Activated naive CD4-positive, alpha-beta T cell treated with anti-CD3 and anti-CD28 coated beads for 36 hours (primary cell): ENCODE data around the gene CAMK1. TPM values are rescaled to one million over a fixed set of nuclear protein-coding genes. Genes with fewer than 3 reads are reported as not detected.
"Not testable (repeated sequence)": the region's sequence is repeated elsewhere in the genome, so short reads cannot be mapped to it uniquely, and the experiment has no call there.

ENCODE experiments used
- CTCF ChIA-PET: fragments of 350-600 bp; sonication (Branson Sonifier 250); formaldehyde crosslinking; loops from one replicate; lab custom pipeline; 2021; ENCODE audit warnings: antibody characterized with exemption; lab: Charles Lee
- DNase-seq: peaks from one replicate; pipeline ENCODE4 v3.0.0-alpha.2; 2020
- H3K27ac Mint-ChIP-seq: one replicate; pipeline ENCODE4 v1.8.0; 2021; ENCODE audit warnings: mild to moderate bottlenecking, mixed read lengths
- H3K27me3 Mint-ChIP-seq: one replicate; pipeline ENCODE4 v1.8.0; 2021; ENCODE audit warnings: low read depth, mixed read lengths
- H3K36me3 Mint-ChIP-seq: one replicate; pipeline ENCODE4 v1.8.0; 2021; ENCODE audit warnings: low read depth, mixed read lengths
- H3K4me1 Mint-ChIP-seq: one replicate; pipeline ENCODE4 v1.8.0; 2021; ENCODE audit warnings: low read depth, mixed read lengths
- H3K4me3 Mint-ChIP-seq: one replicate; pipeline ENCODE4 v1.8.0; 2021; ENCODE audit warnings: mild to moderate bottlenecking, moderate library complexity, mixed read lengths
- H3K9me3 Mint-ChIP-seq: one replicate; pipeline ENCODE4 v1.8.0; 2021; ENCODE audit warnings: mixed read lengths
- intact Hi-C: fragments of 100-400 bp; cut with micrococcal nuclease; formaldehyde crosslinking; loops from one replicate; pipeline ENCODE4 v1.15.1; 2023
- total RNA-seq, 2 experiments: library from RNA; stranded (reverse); gene quantifications; one replicate each; pipeline ENCODE4 v1.2.3, GENCODE V29; 2021

Gene CAMK1
- total RNA-seq, 2 experiments from 2014 or later, result 18.9 to 19.5 TPM

DNA sequence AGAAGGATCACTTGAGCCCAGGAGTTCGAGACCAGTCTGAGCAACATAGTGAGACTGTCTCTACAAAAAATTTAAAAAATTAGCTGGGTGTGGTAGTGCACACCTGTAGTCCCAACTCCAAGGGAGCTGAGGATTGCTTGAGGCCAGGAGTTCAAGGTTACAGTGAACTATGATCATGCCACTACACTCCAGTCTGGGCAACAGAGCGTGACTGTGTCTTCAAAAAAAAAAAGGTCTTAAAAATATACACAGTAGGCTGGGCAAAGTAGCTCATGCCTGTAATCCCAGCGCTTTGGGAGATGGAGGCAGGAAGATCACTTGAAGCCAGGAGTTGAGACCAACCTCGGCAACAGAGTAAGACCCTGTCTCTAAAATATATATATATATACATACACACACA is 11.2 kb upstream of the CAMK1 start:
- Mint-ChIP-seq H3K4me1 (peaks cover 56% of the 10 kb centered on the region), H3K27ac (peak overlapping the region; percentile 91), H3K36me3 (peaks cover 33% of the 10 kb centered on the region), H3K4me3 (no peak overlapping the region), H3K9me3 (no peaks in the 10 kb centered on the region), H3K27me3 (no peaks in the 10 kb centered on the region)
- intact Hi-C loops, result no loop called here
- CTCF ChIA-PET, result interaction anchor here (1.0 to 1.5 kb wide), 3 partner anchors 10 to 152 kb away, joined by 3 to 7 read pairs (median 4); partner anchors contain the start of gene ARPC4
- no peak for DNase-seq

DNA sequence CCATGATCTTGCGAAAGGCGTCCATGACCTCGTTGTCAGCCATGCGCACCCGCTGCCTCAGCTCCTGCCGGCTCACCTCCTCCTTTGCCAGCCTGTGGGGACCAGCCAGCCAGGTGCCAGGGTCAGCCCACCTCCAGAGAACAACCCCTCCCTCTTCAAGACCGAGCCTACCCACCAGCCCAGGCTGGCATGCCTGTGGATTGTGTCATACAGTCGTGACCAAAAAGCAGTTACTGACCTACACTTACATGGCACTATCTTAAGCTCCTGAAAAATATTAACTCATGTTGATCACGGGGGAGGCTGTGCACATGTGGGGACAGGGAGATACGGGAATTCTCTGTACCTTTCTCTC is 10.7 kb upstream of the CAMK1 start:
- Mint-ChIP-seq H3K27ac (peak overlapping the region; percentile 91), H3K9me3 (no peaks in the 10 kb centered on the region), H3K4me1 (peaks cover 56% of the 10 kb centered on the region), H3K4me3 (no peak overlapping the region), H3K27me3 (no peaks in the 10 kb centered on the region), H3K36me3 (peaks cover 30% of the 10 kb centered on the region)
- intact Hi-C loops, result no loop called here
- CTCF ChIA-PET, result interaction anchor here (1.0 to 1.5 kb wide), 3 partner anchors 11 to 152 kb away, joined by 3 to 7 read pairs (median 4); partner anchors contain the start of gene ARPC4
- no peak for DNase-seq

DNA sequence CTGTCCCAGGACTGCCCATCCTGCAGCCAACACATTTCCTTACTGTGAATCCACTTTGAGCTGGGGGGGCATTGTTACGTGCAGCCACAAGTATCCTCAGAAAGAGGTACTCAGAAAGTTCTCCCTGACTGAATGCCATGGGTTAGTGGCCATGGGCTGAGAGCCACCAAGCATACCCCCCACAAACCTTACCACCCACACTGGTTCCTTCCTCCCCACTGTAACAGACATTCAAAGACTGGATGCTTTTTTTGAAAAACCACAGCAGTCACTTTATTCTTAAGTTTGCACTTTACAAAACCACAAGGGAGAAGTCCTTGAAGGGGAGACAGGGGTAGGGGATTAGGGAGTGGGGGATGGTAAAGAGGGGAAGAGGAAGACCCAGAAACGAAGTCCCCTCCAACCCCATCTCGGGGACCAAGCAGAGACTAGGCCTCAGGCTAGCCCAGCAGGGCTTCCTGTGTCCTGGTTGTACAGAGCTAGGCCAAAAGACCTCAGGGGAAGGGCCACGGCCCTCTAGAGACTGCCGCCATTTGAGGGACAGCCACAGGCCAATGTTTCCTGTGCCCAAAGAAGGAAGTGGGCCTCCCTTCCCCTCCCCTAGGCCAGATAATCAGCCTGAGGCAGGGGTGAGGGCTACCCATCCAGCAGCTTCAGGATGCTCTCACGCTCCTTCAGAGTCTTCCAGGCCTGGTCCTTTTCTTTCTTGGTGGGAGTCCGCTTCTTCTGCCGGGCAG is 10.1 kb upstream of the CAMK1 start:
- DNase-seq, result peak; percentile 47
- no peaks in the 10 kb centered on the region for H3K27me3 Mint-ChIP-seq
- no peaks in the 10 kb centered on the region for H3K9me3 Mint-ChIP-seq
- H3K36me3 Mint-ChIP-seq, result peaks cover 26% of the 10 kb centered on the region
- H3K4me1 Mint-ChIP-seq, result peaks cover 56% of the 10 kb centered on the region
- CTCF ChIA-PET, result interaction anchor here (0.7 to 1.5 kb wide), 3 partner anchors 11 to 275 kb away, joined by 3 to 7 read pairs (median 4); no protein-coding TSS in a partner anchor
- H3K4me3 Mint-ChIP-seq, result no peak overlapping the region
- intact Hi-C loops, result loop anchor here (2.0 kb wide), 1 partner anchor 413 kb away; no protein-coding TSS in a partner anchor
- peak overlapping the region; percentile 91 for H3K27ac Mint-ChIP-seq

GRCh38 chr3:9779075-9779593 is 9.4 kb upstream of the CAMK1 start:
- H3K27me3 Mint-ChIP-seq, result no peaks in the 10 kb centered on the region
- H3K36me3 Mint-ChIP-seq, result peaks cover 23% of the 10 kb centered on the region
- CTCF ChIA-PET, result interaction anchor here (0.9 to 1.8 kb wide), 2 partner anchors 9 to 276 kb away, joined by 4 to 6 read pairs; no protein-coding TSS in a partner anchor
- intact Hi-C loops, result loop anchor here (2.0 kb wide), 1 partner anchor 414 kb away; no protein-coding TSS in a partner anchor
- no peak for DNase-seq
- no peaks in the 10 kb centered on the region for H3K9me3 Mint-ChIP-seq
- H3K4me3 Mint-ChIP-seq, result no peak overlapping the region
- H3K4me1 Mint-ChIP-seq, result peaks cover 56% of the 10 kb centered on the region
- peak overlapping the region; percentile 91 for H3K27ac Mint-ChIP-seq

GRCh38 chr3:9778143-9779074 is 8.7 kb upstream of the CAMK1 start:
- DNase-seq, result peak; percentile 86

DNA sequence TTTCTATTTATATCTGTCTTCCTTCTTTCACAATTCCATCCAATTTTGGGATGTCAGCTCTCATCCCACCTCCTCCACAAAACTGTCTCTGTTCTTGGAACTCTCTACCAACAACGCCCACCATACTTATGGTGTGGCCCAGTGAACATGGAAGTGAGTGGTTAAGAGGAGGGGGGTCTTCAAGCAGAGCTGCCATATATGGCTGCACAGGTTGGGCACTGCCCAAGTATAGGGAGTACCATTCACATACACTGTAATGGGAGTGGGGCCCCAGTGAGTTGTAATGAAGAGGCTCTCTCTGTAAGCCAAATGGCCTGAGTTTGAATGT is 7.9 kb upstream of the CAMK1 start:
- peak overlapping the region; percentile 91 for H3K27ac Mint-ChIP-seq
- H3K27me3 Mint-ChIP-seq, result no peaks in the 10 kb centered on the region
- intact Hi-C loops, result loop anchor here (1.0 to 2.0 kb wide), 8 partner anchors 8 to 423 kb away; partner anchors contain the start of genes BRPF1, CAMK1, JAGN1 and TADA3
- peak overlapping the region; percentile 11 for H3K4me3 Mint-ChIP-seq
- H3K9me3 Mint-ChIP-seq, result no peaks in the 10 kb centered on the region
- peaks cover 14% of the 10 kb centered on the region for H3K36me3 Mint-ChIP-seq
- DNase-seq, result peak; percentile 44
- H3K4me1 Mint-ChIP-seq, result peaks cover 52% of the 10 kb centered on the region
- CTCF ChIA-PET, result interaction anchor here (1.0 to 2.4 kb wide), 5 partner anchors 8 to 28 kb away, joined by 3 to 7 read pairs (median 6); partner anchors contain the start of genes ARPC4, CAMK1, OGG1 and TADA3

More at GRCh38 chr3:9778143-9779074, 8.7 kb upstream of the CAMK1 start:
- peak overlapping the region; percentile 91 for H3K27ac Mint-ChIP-seq
- H3K36me3 Mint-ChIP-seq, result peaks cover 17% of the 10 kb centered on the region
- CTCF ChIA-PET, result interaction anchor here (0.6 to 2.4 kb wide), 9 partner anchors 8 to 562 kb away, joined by 3 to 7 read pairs (median 4); partner anchors contain the start of genes ARPC4, CAMK1, OGG1 and TADA3
- intact Hi-C loops, result loop anchor here (1.0 to 2.0 kb wide), 8 partner anchors 9 to 424 kb away; partner anchors contain the start of genes BRPF1, CAMK1, JAGN1 and TADA3
- H3K9me3 Mint-ChIP-seq, result no peaks in the 10 kb centered on the region
- peaks cover 56% of the 10 kb centered on the region for H3K4me1 Mint-ChIP-seq
- no peaks in the 10 kb centered on the region for H3K27me3 Mint-ChIP-seq
- peak overlapping the region; percentile 27 for H3K4me3 Mint-ChIP-seq

GRCh38 chr3:9776896-9777693 is 7.3 kb upstream of the CAMK1 start:
- H3K9me3 Mint-ChIP-seq, result no peaks in the 10 kb centered on the region
- no peaks in the 10 kb centered on the region for H3K27me3 Mint-ChIP-seq
- DNase-seq, result peak; percentile 40
- H3K36me3 Mint-ChIP-seq, result peaks cover 13% of the 10 kb centered on the region
- peaks cover 52% of the 10 kb centered on the region for H3K4me1 Mint-ChIP-seq
- H3K27ac Mint-ChIP-seq, result peak overlapping the region; percentile 91
- peak overlapping the region; percentile 11 for H3K4me3 Mint-ChIP-seq
- CTCF ChIA-PET, result interaction anchor here (0.6 to 2.4 kb wide), 7 partner anchors 8 to 356 kb away, joined by 3 to 7 read pairs (median 4); partner anchors contain the start of genes CAMK1 and OGG1
- intact Hi-C loops, result no loop called here

DNA sequence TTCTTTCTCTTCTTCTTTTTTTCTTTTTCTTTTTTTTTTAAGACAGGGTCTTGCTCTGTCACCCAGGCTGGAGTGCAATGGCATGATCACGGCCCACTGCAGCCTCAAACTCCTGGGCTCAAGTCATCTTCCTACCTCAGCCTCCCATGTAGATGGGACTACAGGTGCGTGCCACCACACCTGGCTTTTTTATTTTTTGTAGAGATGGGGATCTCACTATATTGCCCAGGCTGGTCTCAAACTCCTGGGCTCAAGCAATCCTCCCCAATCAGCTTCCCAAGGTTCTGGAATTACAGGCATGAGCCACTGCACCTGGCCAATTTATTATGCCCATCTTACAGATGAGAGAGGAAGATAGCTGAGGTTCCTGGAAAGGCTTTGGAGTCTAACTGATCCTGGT is 1.3 kb upstream of the CAMK1 start:
- H3K27ac Mint-ChIP-seq, H3K27me3 Mint-ChIP-seq, DNase-seq, H3K36me3 Mint-ChIP-seq, H3K9me3 Mint-ChIP-seq, H3K4me3 Mint-ChIP-seq, intact Hi-C loops: not testable (repeated sequence)
- CTCF ChIA-PET, result interaction anchor here (0.6 kb wide), 1 partner anchor 18 kb away, joined by 3 read pairs; no protein-coding TSS in a partner anchor
- peaks cover 17% of the 10 kb centered on the region for H3K4me1 Mint-ChIP-seq

DNA sequence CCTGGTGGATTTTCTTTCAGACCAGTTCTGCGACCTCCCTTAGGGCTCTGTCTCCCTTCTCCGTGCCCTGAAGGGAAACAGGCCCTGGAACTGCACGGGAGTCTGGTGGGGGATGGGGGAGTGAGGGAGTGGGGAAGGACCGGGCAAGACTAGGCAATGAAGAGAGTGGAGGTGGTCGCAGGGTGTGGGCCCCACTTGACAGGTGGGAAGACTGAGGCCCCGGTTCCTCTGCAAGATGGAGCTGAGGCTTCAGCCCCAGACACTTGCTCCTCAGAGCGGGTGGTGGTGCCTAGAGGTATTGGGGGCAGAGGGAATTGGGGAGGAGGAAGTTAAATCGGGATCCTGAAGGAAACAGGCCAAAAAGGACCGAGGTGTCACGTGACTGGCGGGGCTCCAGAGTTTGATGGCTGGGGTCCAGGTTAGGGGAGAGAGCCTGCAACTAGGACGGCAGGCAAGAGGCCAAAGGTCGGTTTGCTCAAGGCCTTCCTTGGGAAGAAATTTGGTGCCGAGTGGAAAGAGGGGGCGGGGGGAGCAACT is 597 bp upstream of the CAMK1 start:
- intact Hi-C loops, result no loop called here
- no peak overlapping the region for H3K27ac Mint-ChIP-seq
- no peaks in the 10 kb centered on the region for H3K36me3 Mint-ChIP-seq
- H3K27me3 Mint-ChIP-seq, result no peaks in the 10 kb centered on the region
- DNase-seq, result no peak
- CTCF ChIA-PET, result interaction anchor here (1.6 kb wide), 1 partner anchor 38 kb away, joined by 4 read pairs; no protein-coding TSS in a partner anchor
- H3K4me1 Mint-ChIP-seq, result peaks cover 15% of the 10 kb centered on the region
- H3K9me3 Mint-ChIP-seq, result no peaks in the 10 kb centered on the region
- peak overlapping the region; percentile 67 for H3K4me3 Mint-ChIP-seq

- intact Hi-C loops, result loop anchor here (1.0 kb wide), 1 partner anchor 9 kb away; no protein-coding TSS in a partner anchor
- Mint-ChIP-seq H3K36me3 (no peaks in the 10 kb centered on the region), H3K27me3 (no peaks in the 10 kb centered on the region), H3K4me3 (peak overlapping the region; percentile 75), H3K27ac (peak overlapping the region; percentile 0), H3K9me3 (no peaks in the 10 kb centered on the region), H3K4me1 (peaks cover 15% of the 10 kb centered on the region)
- DNase-seq, result no peak
- CTCF ChIA-PET, result interaction anchor here (0.6 to 1.6 kb wide), 5 partner anchors 9 to 111 kb away, joined by 3 to 4 read pairs (median 3); no protein-coding TSS in a partner anchor
Observed at GRCh38 chr3:9769012-9769411, 735 bp downstream of the CAMK1 start.
